HEK293 (cell line): Measurements from ENCODE around the gene CCNL1.

Experiments used
- CTCF ChIA-PET: fragments of 350-600 bp; formaldehyde crosslinking; extraction: SDS; loops from one replicate; lab custom pipeline; 2021; ENCODE audit warnings: antibody characterized with exemption; lab: Yijun Ruan, JAX
- POLR2A ChIA-PET: fragments of 300-600 bp; formaldehyde crosslinking; extraction: SDS; loops from one replicate; lab custom pipeline; 2020; ENCODE audit warnings: antibody characterized with exemption, inconsistent platforms; lab: Yijun Ruan, JAX
- H3K27ac ChIP-seq: fragments of 200-500 bp; sonication (Bioruptor generic); 2 replicates; pipeline ENCODE4 v1.5.1; 2014; ENCODE audit warnings: low read depth, low read length, control low read depth, inconsistent platforms; ENCODE audit errors: extremely low read depth
- H3K36me3 ChIP-seq, 2 experiments: fragments of 200-500 bp in 1 of 2; sonication (Bioruptor generic) in 1 of 2; 1 replicate in 1 of 2; 2 replicates in 1 of 2; pipeline ENCODE4 v1.5.1; 2014 to 2017; ENCODE audit warnings: inconsistent platforms in 2 of 2, low read length in 2 of 2; ENCODE audit not compliant: control insufficient read depth in 2 of 2, insufficient read depth in 1 of 2
- H3K4me1 ChIP-seq: fragments of 200-500 bp; sonication (Bioruptor generic); 2 replicates; pipeline ENCODE4 v1.5.1; 2014; ENCODE audit warnings: mild to moderate bottlenecking, low read length, inconsistent platforms; ENCODE audit not compliant: control insufficient read depth, insufficient read depth
- H3K4me3 ChIP-seq: 2 replicates; pipeline ENCODE4 v1.5.1; 2011; ENCODE audit warnings: low read depth, mild to moderate bottlenecking, control low read depth, low read length, moderate library complexity
- H3K9me3 ChIP-seq: fragments of 200-500 bp; sonication (Bioruptor generic); 2 replicates; pipeline ENCODE4 v1.5.1; 2014; ENCODE audit warnings: low read depth, low read length, inconsistent platforms; ENCODE audit not compliant: control insufficient read depth, insufficient read depth
- BCL11B ChIP-seq: fragments of 450-650 bp; formaldehyde crosslinking; IDR thresholded peaks from 2 replicates; pipeline ENCODE4 v1.5.1; 2016; ENCODE audit warnings: low read depth, missing biosample characterization, missing genetic modification characterization
- ELK4 ChIP-seq: IDR thresholded peaks from 2 replicates; pipeline ENCODE4 v1.6.1; 2011; ENCODE audit warnings: mild to moderate bottlenecking, low read depth, low read length, borderline replicate concordance
- PRDM1 ChIP-seq: fragments of 450-650 bp; formaldehyde crosslinking; IDR thresholded peaks from 2 replicates; pipeline ENCODE4; 2016; ENCODE audit warnings: missing biosample characterization, missing genetic modification characterization
- PRDM4 ChIP-seq: fragments of 450-650 bp; formaldehyde crosslinking; IDR thresholded peaks from 2 replicates; pipeline ENCODE4 v1.5.1; 2017; ENCODE audit warnings: missing biosample characterization, missing genetic modification characterization
- WT1 ChIP-seq: fragments of 450-650 bp; formaldehyde crosslinking; IDR thresholded peaks from 2 replicates; pipeline ENCODE4 v1.5.1; 2016; ENCODE audit warnings: missing biosample characterization, missing genetic modification characterization
- ZBTB21 ChIP-seq: fragments of 450-650 bp; formaldehyde crosslinking; IDR thresholded peaks from 2 replicates; pipeline ENCODE4 v1.5.1; 2017; ENCODE audit warnings: missing biosample characterization, missing genetic modification characterization
- ZBTB26 ChIP-seq: fragments of 450-650 bp; formaldehyde crosslinking; optimal IDR thresholded peaks from 2 replicates; pipeline ENCODE3; 2016; ENCODE audit warnings: missing biosample characterization, mild to moderate bottlenecking, missing genetic modification characterization
- ZFP69B ChIP-seq: fragments of 450-650 bp; formaldehyde crosslinking; IDR thresholded peaks from 2 replicates; pipeline ENCODE4 v1.5.1; 2016; ENCODE audit warnings: missing biosample characterization, missing genetic modification characterization
- ZNF10 ChIP-seq: fragments of 450-650 bp; formaldehyde crosslinking; IDR thresholded peaks from 2 replicates; pipeline ENCODE4 v1.5.1; 2017; ENCODE audit warnings: missing biosample characterization, missing genetic modification characterization
- ZNF146 ChIP-seq: fragments of 450-650 bp; formaldehyde crosslinking; IDR thresholded peaks from 2 replicates; pipeline ENCODE4 v1.5.1; 2016; ENCODE audit warnings: missing biosample characterization, missing genetic modification characterization
- ZNF211 ChIP-seq: fragments of 450-650 bp; formaldehyde crosslinking; IDR thresholded peaks from 2 replicates; pipeline ENCODE4 v1.5.1; 2016; ENCODE audit warnings: low read depth, missing biosample characterization, missing genetic modification characterization
- ZNF248 ChIP-seq: fragments of 450-650 bp; formaldehyde crosslinking; IDR thresholded peaks from 2 replicates; pipeline ENCODE4 v1.5.1; 2017; ENCODE audit warnings: missing biosample characterization, missing genetic modification characterization
- ZNF394 ChIP-seq: fragments of 450-650 bp; formaldehyde crosslinking; IDR thresholded peaks from 2 replicates; pipeline ENCODE4 v1.5.1; 2016; ENCODE audit warnings: missing biosample characterization, missing genetic modification characterization, mild to moderate bottlenecking, moderate library complexity, borderline replicate concordance
- ZNF433 ChIP-seq: fragments of 450-650 bp; formaldehyde crosslinking; IDR thresholded peaks from 2 replicates; pipeline ENCODE4 v1.5.1; 2016; ENCODE audit warnings: missing biosample characterization, missing genetic modification characterization, low read depth
- ZNF48 ChIP-seq: fragments of 450-650 bp; formaldehyde crosslinking; IDR thresholded peaks from 2 replicates; pipeline ENCODE4 v1.5.1; 2016; ENCODE audit warnings: missing biosample characterization, missing genetic modification characterization
- ZNF514 ChIP-seq: fragments of 450-650 bp; formaldehyde crosslinking; IDR thresholded peaks from 2 replicates; pipeline ENCODE4 v1.5.1; 2016; ENCODE audit warnings: missing biosample characterization, missing genetic modification characterization
- ZNF560 ChIP-seq: fragments of 450-650 bp; formaldehyde crosslinking; IDR thresholded peaks from 2 replicates; pipeline ENCODE4 v1.5.1; 2017; ENCODE audit warnings: missing biosample characterization, missing genetic modification characterization, borderline replicate concordance
- ZNF664 ChIP-seq: fragments of 450-650 bp; formaldehyde crosslinking; IDR thresholded peaks from 2 replicates; pipeline ENCODE4 v1.5.1; 2016; ENCODE audit warnings: missing biosample characterization, missing genetic modification characterization
- ZNF677 ChIP-seq: fragments of 450-650 bp; IDR thresholded peaks from 2 replicates; pipeline ENCODE4 v1.5.0; 2018; ENCODE audit warnings: missing biosample characterization, mild to moderate bottlenecking, missing genetic modification characterization, moderate library complexity
- ZNF785 ChIP-seq: fragments of 450-650 bp; formaldehyde crosslinking; IDR thresholded peaks from 2 replicates; pipeline ENCODE4 v1.5.1; 2016; ENCODE audit warnings: missing biosample characterization, missing genetic modification characterization
- ZSCAN4 ChIP-seq: fragments of 450-650 bp; formaldehyde crosslinking; IDR thresholded peaks from 2 replicates; pipeline ENCODE4 v1.5.1; 2017; ENCODE audit warnings: missing biosample characterization, missing genetic modification characterization
- TF ChIP-seq, protein P1 (sequence below): fragments of 450-650 bp; formaldehyde crosslinking; IDR thresholded peaks from 2 replicates; pipeline ENCODE4 v1.5.1; 2016; ENCODE audit warnings: missing biosample characterization, missing genetic modification characterization

CCNL1 gene

GRCh38 chr3:157172746-157173145, 12.8 kb upstream of the CCNL1 start:
- ChIA-PET CTCF (interaction anchor here (1.5 kb wide), 1 partner anchor 10 kb away, joined by 4 read pairs; no protein-coding TSS in a partner anchor), POLR2A (interaction anchor here (4.9 kb wide), 1 partner anchor 11 kb away, joined by 159 read pairs; the partner anchor contains the start of gene CCNL1)
- H3K4me3 ChIP-seq = no peak overlapping the region
- H3K36me3 ChIP-seq = no peaks in the 10 kb centered on the region
- TF ChIP-seq ZNF514 (tag by site-specific recombination) (no peak), ZNF10 (tag by site-specific recombination) (no peak), ZNF664 (no peak), ZFP69B (no peak), ELK4 (no peak), PRDM1 (tag by site-specific recombination) (no peak), ZNF211 (tag by site-specific recombination) (no peak), ZNF394 (tag by site-specific recombination) (no peak), ZNF248 (no peak), ZNF146 (tag by site-specific recombination) (no peak), ZBTB26 (no peak), ZSCAN4 (tag by site-specific recombination) (no peak), BCL11B (no peak), WT1 (tag by site-specific recombination) (no peak), ZBTB21 (tag by site-specific recombination) (no peak), ZNF48 (no peak), ZNF560 (no peak)
- TF ChIP-seq, protein P1, sequence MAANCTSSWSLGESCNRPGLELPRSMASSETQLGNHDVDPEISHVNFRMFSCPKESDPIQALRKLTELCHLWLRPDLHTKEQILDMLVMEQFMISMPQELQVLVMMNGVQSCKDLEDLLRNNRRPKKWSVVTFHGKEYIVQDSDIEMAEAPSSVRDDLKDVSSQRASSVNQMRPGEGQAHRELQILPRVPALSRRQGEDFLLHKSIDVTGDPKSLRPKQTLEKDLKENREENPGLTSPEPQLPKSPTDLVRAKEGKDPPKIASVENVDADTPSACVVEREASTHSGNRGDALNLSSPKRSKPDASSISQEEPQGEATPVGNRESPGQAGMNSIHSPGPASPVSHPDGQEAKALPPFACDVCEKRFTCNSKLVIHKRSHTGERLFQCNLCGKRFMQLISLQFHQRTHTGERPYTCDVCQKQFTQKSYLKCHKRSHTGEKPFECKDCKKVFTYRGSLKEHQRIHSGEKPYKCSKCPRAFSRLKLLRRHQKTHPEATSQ = no peak
- H3K27ac ChIP-seq = no peak overlapping the region
- H3K4me1 ChIP-seq = no peaks in the 10 kb centered on the region
- no peaks in the 10 kb centered on the region for H3K9me3 ChIP-seq

GRCh38 chr3:157170861-157171260, 10.9 kb upstream of the CCNL1 start:
- Histone ChIP-seq H3K27ac (no peak overlapping the region), H3K36me3 (no peaks in the 10 kb centered on the region), H3K9me3 (no peaks in the 10 kb centered on the region), H3K4me3 (no peak overlapping the region), H3K4me1 (no peaks in the 10 kb centered on the region)
- ChIA-PET POLR2A (no interaction called here), CTCF (no interaction called here)
- TF ChIP-seq PRDM4 (tag by site-specific recombination) (no peak), ZNF785 (tag by site-specific recombination) (no peak), WT1 (tag by site-specific recombination) (no peak), ZNF433 (tag by site-specific recombination) (no peak), ZNF677 (tag by site-specific recombination) (no peak)
